ENCODE results near the gene TTL.

TTL gene

GRCh38 chr2:112459372-112459771, 22.6 kb upstream of the TTL start:
- H3K36me3 Mint-ChIP-seq = no peaks in the 10 kb centered on the region
- H3K4me3 Mint-ChIP-seq = no peak overlapping the region
- no peak overlapping the region for H3K27ac Mint-ChIP-seq
- no peaks in the 10 kb centered on the region for H3K4me1 Mint-ChIP-seq (ENCODE audit: low read depth)
- no peaks in the 10 kb centered on the region for H3K9me3 Mint-ChIP-seq (ENCODE audit: low read depth)
- H3K27me3 Mint-ChIP-seq = peaks cover 8% of the 10 kb centered on the region

DNA sequence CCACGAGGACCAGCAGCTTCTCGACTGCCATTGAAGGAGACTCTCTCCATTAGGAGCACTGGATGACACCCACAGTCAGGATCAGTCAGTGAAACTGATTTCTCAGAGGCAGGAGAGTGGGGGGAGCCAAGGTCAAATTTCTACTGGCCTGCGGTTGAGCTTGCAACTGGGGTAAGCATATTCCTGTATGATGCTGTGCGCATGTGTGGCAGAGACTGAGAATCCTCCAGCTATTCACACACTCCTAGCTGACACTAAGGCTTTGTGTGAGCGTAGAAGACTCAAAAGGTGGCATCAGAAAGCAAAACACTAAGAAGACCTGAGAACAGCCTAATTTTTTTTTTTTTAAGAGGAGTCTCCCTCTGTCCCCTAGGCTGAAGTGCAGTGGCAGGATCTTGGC, 19.8 kb upstream of the TTL start:
- no peak overlapping the region for H3K4me3 Mint-ChIP-seq
- no peaks in the 10 kb centered on the region for H3K4me1 Mint-ChIP-seq (ENCODE audit: low read depth)
- H3K36me3 Mint-ChIP-seq = no peaks in the 10 kb centered on the region
- no peak overlapping the region for H3K27ac Mint-ChIP-seq
- peaks cover 9% of the 10 kb centered on the region for H3K27me3 Mint-ChIP-seq
- no peaks in the 10 kb centered on the region for H3K9me3 Mint-ChIP-seq (ENCODE audit: low read depth)

DNA sequence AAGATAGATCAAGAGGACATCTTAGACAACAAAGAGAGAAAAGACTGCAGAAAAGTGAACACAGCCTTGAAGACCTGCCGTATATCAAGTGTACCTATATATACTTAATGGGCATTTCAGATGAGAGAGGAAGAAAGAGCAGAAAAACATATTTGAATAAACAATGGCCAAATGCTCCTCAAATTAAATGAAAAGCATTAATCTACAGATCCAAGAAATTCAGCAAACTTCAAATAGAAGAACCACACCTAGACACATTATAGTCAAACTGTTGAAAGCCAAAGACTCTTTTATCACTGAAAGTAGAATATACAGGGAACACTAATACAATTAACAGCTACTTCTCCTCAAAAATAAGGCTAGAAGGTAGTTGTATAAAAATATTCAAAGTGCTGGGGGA, 18.7 kb upstream of the TTL start:
- Mint-ChIP-seq H3K27me3 (peaks cover 9% of the 10 kb centered on the region), H3K9me3 (ENCODE audit: low read depth) (no peaks in the 10 kb centered on the region), H3K36me3 (no peaks in the 10 kb centered on the region), H3K27ac (no peak overlapping the region), H3K4me3 (no peak overlapping the region), H3K4me1 (ENCODE audit: low read depth) (no peaks in the 10 kb centered on the region)

- H3K4me3 Mint-ChIP-seq = no peak overlapping the region
- H3K36me3 Mint-ChIP-seq = no peaks in the 10 kb centered on the region
- no peaks in the 10 kb centered on the region for H3K9me3 Mint-ChIP-seq (ENCODE audit: low read depth)
- H3K4me1 Mint-ChIP-seq (ENCODE audit: low read depth) = no peaks in the 10 kb centered on the region
- peaks cover 9% of the 10 kb centered on the region for H3K27me3 Mint-ChIP-seq
- H3K27ac Mint-ChIP-seq = no peak overlapping the region
These were observed 16.6 kb upstream of the TTL start for GRCh38 chr2:112465382-112465781.

GRCh38 chr2:112472547-112473263, 9.3 kb upstream of the TTL start:
- no peaks in the 10 kb centered on the region for H3K36me3 Mint-ChIP-seq

GRCh38 chr2:112474844-112475486, 7.0 kb upstream of the TTL start:
- H3K27me3 Mint-ChIP-seq = peaks cover 1% of the 10 kb centered on the region
- H3K4me3 Mint-ChIP-seq = no peak overlapping the region
- H3K36me3 Mint-ChIP-seq = no peaks in the 10 kb centered on the region
- H3K9me3 Mint-ChIP-seq (ENCODE audit: low read depth) = no peaks in the 10 kb centered on the region
- no peaks in the 10 kb centered on the region for H3K4me1 Mint-ChIP-seq (ENCODE audit: low read depth)
- H3K27ac Mint-ChIP-seq = peak overlapping the region; percentile 11

More at GRCh38 chr2:112472547-112473263, 9.3 kb upstream of the TTL start:
- Mint-ChIP-seq H3K9me3 (ENCODE audit: low read depth) (no peaks in the 10 kb centered on the region), H3K4me3 (no peak overlapping the region), H3K27me3 (no peaks in the 10 kb centered on the region), H3K4me1 (ENCODE audit: low read depth) (no peaks in the 10 kb centered on the region), H3K27ac (no peak overlapping the region)

GRCh38 chr2:112476434-112476833, 5.5 kb upstream of the TTL start:
- Mint-ChIP-seq H3K27me3 (peaks cover 1% of the 10 kb centered on the region), H3K36me3 (no peaks in the 10 kb centered on the region), H3K4me1 (ENCODE audit: low read depth) (peaks cover 7% of the 10 kb centered on the region), H3K27ac (no peak overlapping the region), H3K9me3 (ENCODE audit: low read depth) (no peaks in the 10 kb centered on the region), H3K4me3 (no peak overlapping the region)

GRCh38 chr2:112480530-112481049, 1.4 kb upstream of the TTL start:
- H3K9me3 Mint-ChIP-seq (ENCODE audit: low read depth) = no peaks in the 10 kb centered on the region
- H3K4me3 Mint-ChIP-seq = peak overlapping the region; percentile 94
- H3K4me1 Mint-ChIP-seq (ENCODE audit: low read depth) = peaks cover 18% of the 10 kb centered on the region
- H3K27me3 Mint-ChIP-seq = peaks cover 1% of the 10 kb centered on the region
- no peaks in the 10 kb centered on the region for H3K36me3 Mint-ChIP-seq
- H3K27ac Mint-ChIP-seq = peak overlapping the region; percentile 79

DNA sequence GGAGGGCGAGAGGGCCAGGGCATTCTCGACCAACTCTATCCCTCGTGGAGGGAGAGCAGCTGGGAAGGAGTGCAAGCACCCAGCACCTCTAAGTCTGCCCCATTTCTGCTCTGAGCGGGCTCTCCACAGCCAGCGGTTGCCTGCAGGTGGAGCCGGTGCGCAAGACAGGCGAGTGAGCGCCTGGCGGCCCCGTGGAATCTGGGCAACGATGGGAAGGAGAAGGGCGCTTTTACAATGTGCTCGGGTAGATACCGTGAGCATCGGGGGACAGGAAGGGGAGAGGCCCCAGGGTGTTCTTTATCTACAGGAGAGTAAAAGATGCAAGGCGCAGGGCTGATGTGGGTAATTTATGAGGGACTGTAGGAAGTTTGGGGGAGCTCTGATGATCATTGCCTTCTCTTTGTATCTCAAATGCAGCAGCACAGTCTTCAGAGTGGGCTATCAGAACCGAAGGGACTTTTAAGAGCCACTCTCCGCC, 867 bp upstream of the TTL start:
- no peaks in the 10 kb centered on the region for H3K36me3 Mint-ChIP-seq
- peak overlapping the region; percentile 94 for H3K4me3 Mint-ChIP-seq
- H3K4me1 Mint-ChIP-seq (ENCODE audit: low read depth) = peaks cover 18% of the 10 kb centered on the region
- no peaks in the 10 kb centered on the region for H3K9me3 Mint-ChIP-seq (ENCODE audit: low read depth)
- peaks cover 1% of the 10 kb centered on the region for H3K27me3 Mint-ChIP-seq
- peak overlapping the region; percentile 86 for H3K27ac Mint-ChIP-seq

GRCh38 chr2:112482309-112483041, 519 bp downstream of the TTL start:
- Mint-ChIP-seq H3K27ac (peak overlapping the region; percentile 75), H3K27me3 (peaks cover 1% of the 10 kb centered on the region), H3K36me3 (peaks cover 2% of the 10 kb centered on the region), H3K4me1 (ENCODE audit: low read depth) (peaks cover 24% of the 10 kb centered on the region), H3K9me3 (ENCODE audit: low read depth) (no peaks in the 10 kb centered on the region), H3K4me3 (peak overlapping the region; percentile 94)

- H3K9me3 Mint-ChIP-seq (ENCODE audit: low read depth) = no peaks in the 10 kb centered on the region
- H3K27ac Mint-ChIP-seq = peak overlapping the region; percentile 86
- H3K27me3 Mint-ChIP-seq = peaks cover 1% of the 10 kb centered on the region
- peaks cover 24% of the 10 kb centered on the region for H3K4me1 Mint-ChIP-seq (ENCODE audit: low read depth)
- H3K4me3 Mint-ChIP-seq = peak overlapping the region; percentile 94
- H3K36me3 Mint-ChIP-seq = peaks cover 2% of the 10 kb centered on the region
These were observed 1.1 kb downstream of the TTL start for GRCh38 chr2:112483042-112483473.

- Mint-ChIP-seq H3K9me3 (ENCODE audit: low read depth) (no peaks in the 10 kb centered on the region), H3K4me1 (ENCODE audit: low read depth) (peaks cover 24% of the 10 kb centered on the region), H3K27ac (no peak overlapping the region), H3K36me3 (peaks cover 2% of the 10 kb centered on the region), H3K4me3 (peak overlapping the region; percentile 94), H3K27me3 (no peaks in the 10 kb centered on the region)
These were observed 1.9 kb downstream of the TTL start for GRCh38 chr2:112483831-112484230.

- Mint-ChIP-seq H3K4me1 (ENCODE audit: low read depth) (peaks cover 20% of the 10 kb centered on the region), H3K9me3 (ENCODE audit: low read depth) (no peaks in the 10 kb centered on the region), H3K27me3 (no peaks in the 10 kb centered on the region), H3K27ac (no peak overlapping the region), H3K36me3 (peaks cover 2% of the 10 kb centered on the region), H3K4me3 (no peak overlapping the region)
These were observed 3.9 kb downstream of the TTL start for GRCh38 chr2:112485849-112486248.

DNA sequence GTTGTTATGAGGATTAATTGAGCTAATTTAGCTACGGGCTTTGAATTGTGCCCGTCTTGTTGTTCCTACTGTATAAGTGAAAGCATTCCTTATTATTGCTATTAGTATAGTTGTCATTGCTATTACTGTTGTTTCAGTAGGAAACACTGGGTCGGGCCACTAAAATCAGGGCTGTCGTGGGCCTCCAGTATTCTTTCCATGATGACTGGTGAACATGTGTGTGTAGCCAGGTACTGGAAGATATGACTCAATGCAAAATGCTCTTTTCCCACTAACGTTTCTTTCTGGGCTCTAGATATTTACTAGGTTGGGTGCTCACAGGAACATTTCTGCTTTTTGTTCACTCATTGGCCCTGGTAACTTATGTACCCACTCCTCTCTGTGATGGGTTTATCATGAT, 4.9 kb downstream of the TTL start:
- Mint-ChIP-seq H3K36me3 (peaks cover 2% of the 10 kb centered on the region), H3K4me1 (ENCODE audit: low read depth) (peaks cover 17% of the 10 kb centered on the region), H3K27me3 (no peaks in the 10 kb centered on the region), H3K27ac (no peak overlapping the region), H3K4me3 (no peak overlapping the region), H3K9me3 (ENCODE audit: low read depth) (no peaks in the 10 kb centered on the region)

DNA sequence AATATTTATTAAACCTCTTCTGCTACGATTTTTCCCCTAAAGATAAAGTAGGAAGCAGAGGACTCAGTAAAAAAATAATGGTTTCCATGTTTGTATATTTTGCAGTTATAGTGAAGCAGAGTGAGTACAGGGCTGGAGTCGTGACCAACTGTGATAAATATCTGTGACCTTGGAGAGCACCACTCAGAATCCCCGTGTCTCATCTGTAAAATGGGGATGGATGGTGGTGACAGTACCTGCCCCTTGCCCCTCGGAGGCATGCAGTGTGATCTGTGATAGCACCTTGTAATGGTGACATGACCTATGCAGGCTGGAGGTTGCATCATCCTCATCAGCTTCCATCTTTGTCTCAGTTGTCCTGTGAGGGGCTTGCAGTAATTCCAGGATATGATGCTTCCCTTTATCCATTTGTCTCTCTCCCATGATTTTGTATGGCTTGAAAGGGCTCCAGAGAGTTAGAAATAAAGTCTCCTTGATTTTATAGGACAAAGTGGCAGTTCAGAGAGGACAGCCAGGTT, 5.5 kb downstream of the TTL start:
- peaks cover 2% of the 10 kb centered on the region for H3K36me3 Mint-ChIP-seq
- H3K27me3 Mint-ChIP-seq = no peaks in the 10 kb centered on the region
- no peaks in the 10 kb centered on the region for H3K9me3 Mint-ChIP-seq (ENCODE audit: low read depth)
- H3K4me1 Mint-ChIP-seq (ENCODE audit: low read depth) = peaks cover 17% of the 10 kb centered on the region
- H3K4me3 Mint-ChIP-seq = no peak overlapping the region
- no peak overlapping the region for H3K27ac Mint-ChIP-seq
